ENCODE data around the gene ADAM8. TPM values are rescaled to one million over a fixed set of nuclear protein-coding genes. Genes with fewer than 3 reads are reported as not detected.

ADAM8 gene
- total and polyA plus RNA-seq, 2 of the 4 experiments (the other 2 are of a cell fraction), result under 0.01 to 0.74 TPM

DNA sequence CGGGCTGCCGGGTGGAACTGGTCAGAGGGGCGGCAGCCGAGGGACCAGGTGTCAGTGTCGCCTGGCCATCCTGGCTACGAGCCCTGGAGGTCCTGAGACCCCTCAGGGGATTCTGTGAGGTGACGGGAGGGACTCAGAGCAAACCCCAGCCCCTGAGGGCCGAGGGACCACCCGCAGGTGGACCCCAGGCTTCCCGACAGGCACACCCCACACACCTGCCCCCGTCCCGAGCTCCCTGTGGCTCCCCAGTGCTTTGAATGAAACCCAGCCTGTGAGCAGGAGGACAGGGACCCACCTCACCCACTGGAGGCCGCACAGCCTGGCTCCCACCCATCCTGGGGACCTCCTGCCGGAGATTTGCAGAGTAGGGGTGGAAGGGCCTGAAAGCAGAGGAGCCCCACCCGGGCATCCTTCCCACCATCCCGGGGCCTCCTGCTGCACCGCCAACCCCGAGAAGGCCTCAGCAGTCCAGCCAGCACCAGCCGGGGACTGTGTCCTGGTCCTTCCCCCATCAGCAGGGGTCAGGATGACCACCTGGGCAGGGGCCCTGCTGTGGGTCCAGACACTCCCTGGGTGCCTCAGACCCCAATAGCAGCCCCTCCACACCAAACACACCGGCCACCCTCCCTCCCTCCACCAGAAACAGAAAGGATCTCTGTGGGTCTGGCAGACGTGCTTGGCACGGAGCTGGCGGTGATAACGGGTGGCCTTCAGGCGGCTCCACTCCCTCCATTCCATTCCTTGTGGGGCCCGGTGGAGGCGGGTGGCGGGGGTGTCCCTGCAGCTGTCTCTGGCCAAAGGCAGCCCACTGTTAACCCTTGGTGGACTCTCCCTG is 25.1 kb downstream of the ADAM8 start (continued):
- TF ChIP-seq, protein P1, sequence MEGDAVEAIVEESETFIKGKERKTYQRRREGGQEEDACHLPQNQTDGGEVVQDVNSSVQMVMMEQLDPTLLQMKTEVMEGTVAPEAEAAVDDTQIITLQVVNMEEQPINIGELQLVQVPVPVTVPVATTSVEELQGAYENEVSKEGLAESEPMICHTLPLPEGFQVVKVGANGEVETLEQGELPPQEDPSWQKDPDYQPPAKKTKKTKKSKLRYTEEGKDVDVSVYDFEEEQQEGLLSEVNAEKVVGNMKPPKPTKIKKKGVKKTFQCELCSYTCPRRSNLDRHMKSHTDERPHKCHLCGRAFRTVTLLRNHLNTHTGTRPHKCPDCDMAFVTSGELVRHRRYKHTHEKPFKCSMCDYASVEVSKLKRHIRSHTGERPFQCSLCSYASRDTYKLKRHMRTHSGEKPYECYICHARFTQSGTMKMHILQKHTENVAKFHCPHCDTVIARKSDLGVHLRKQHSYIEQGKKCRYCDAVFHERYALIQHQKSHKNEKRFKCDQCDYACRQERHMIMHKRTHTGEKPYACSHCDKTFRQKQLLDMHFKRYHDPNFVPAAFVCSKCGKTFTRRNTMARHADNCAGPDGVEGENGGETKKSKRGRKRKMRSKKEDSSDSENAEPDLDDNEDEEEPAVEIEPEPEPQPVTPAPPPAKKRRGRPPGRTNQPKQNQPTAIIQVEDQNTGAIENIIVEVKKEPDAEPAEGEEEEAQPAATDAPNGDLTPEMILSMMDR (conservative IDR thresholded peaks at IDR 0.05; ENCODE audit: low read depth, low read length), result no peak
